ENCODE results near the gene RABGAP1L.

DNA sequence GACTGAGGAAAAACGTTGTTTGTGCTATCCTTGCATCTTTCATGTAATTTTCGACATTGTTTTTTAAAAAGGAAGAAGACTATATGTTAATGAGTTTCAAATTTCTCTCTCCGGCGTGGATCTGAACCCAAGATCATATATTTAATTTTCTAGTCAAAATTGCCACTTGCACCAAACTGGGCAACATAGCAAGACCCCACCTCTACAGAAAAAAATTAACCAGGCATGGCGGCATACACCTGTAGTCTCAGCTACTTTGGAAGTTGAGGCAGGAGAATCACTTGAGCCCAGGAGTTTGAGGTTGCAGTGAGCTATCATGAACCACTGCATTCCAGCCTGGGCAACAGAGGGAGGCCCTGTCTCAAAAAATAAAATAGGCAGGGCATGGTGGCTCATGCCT, 16.5 kb upstream of the RABGAP1L start:
- TF ChIP-seq SUZ12 (IDR thresholded peaks at IDR 0.05; ENCODE audit: extremely low read depth, insufficient read depth, insufficient read length) (no peak), ZNF274 (IDR thresholded peaks at IDR 0.05; ENCODE audit: low read depth, low read length) (no peak)

All from NT2/D1 (cell line).